Stimulated activated CD4-positive, alpha-beta T cell treated with anti-CD3 and anti-CD28 coated beads, Interleukin-1b, Interleukin-23, amount 100 ng/mL, for 48 hours (primary cell): Measurements from ENCODE around the gene FBXL12.
"Not testable (repeated sequence)": the region's sequence is repeated elsewhere in the genome, so short reads cannot be mapped to it uniquely, and the experiment has no call there.

Source experiments
- DNase-seq: peaks from one replicate; pipeline ENCODE4 v3.0.0-alpha.2; 2020

Gene FBXL12

GRCh38 chr19:9836021-9836420 lies 17.1 kb upstream of the FBXL12 start:
- no peak for DNase-seq

DNA sequence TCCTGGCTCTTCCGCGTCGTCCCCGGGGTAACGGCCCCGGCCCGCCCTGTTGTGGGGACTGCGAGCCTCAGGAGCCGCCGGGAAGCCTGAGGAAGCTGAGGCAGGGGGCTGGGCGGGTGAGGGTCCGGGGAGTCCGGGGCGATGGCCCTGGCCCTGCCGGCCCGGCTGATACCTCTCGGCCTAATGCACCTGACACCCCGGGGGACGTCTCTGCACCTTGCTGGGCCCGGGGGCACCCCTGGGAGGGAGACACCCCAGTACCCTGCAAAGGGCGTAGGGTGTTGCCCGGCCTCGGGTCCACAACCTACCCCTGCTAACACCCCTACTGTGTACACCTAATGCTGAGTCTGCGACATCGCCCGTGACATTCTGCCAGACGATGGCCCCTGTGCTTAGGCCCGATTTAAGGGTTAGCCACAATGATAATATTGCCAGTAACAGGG lies 16.6 kb upstream of the FBXL12 start:
- no peak for DNase-seq

GRCh38 chr19:9834726-9835506 lies 16.0 kb upstream of the FBXL12 start, which contains the start of gene PIN1:
TSS of gene PIN1 (plus strand) at chr19:9835318. CDS start at chr19:9835345, 27 bp downstream.
- DNase-seq, result peak; percentile 99

DNA sequence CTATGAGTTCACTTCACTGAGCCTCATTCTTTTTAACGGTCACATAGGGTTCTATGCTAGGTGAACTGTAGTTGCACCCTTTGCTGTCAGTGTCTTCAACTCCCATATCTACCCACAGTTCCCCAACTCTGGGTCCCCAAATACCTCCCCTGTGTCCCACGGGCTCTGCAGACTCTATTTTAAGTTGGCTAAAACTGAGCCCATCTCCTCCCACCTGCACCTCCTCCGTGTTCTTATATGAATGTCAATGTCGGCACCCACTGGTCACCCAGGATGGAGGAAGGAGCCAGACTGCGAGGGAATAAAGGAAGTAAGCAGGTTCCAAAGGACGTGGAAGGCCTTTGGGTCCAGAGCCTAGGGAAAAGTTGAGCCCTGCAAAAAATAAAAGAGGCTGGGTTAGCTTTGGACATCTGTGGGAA lies 15.4 kb upstream of the FBXL12 start:
- DNase-seq, result no peak

GRCh38 chr19:9828551-9829063 lies 9.7 kb upstream of the FBXL12 start:
- DNase-seq, result no peak

DNA sequence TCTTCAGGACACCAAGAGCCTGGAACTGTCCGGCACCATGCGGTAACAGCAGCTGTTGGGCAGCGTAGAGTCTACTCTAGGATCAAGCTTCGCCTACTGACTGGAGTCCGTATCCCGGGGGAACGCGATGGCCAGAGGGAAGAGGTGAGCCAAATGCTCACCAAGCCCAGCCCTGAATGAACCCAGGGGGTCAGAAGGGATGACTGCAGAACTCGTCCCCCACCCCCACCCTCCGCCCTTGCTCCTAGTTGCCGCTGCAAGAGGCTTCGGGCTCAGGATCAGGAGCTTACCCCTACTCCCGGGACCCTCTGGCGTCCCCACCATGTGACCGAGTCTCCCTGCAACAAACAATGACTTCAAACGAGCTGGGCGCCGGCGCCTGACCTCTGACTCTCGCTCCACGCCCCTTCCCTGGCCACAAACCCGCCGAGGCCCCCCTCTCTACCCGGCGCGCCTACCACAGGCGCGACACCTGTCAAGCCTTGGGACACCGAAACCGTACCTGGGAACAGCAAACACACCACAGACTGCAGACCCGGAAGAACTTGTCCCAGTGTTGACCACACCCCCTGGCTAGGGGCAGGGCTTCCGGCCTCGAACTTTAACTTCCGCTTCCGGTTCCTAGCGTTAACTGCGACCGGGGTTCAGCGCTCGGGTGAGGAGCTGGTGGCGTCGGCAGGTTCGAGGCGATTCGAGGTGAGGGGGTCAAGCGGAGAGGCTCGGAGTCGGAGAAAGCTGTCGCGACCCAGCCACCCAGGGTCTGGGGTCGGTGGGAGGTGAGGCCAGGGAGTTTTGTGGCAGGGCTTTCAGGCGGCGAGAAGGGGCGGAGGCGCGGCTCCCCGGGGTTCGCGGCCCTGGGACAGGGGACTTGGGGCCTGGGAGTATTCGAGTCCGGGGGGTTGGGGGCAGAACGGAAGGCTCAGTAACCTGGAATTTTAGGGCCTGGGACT lies 8.7 kb upstream of the FBXL12 start, which contains the start of gene UBL5:
Gene UBL5 (plus strand): TSS at position 630 of the 950 bp plus-strand sequence. CDS start 420 bp downstream, outside the sequence.
- DNase-seq, result peak; percentile 88

GRCh38 chr19:9823816-9824215 lies 4.9 kb upstream of the FBXL12 start:
- DNase-seq, result no peak

- DNase-seq, result not testable (repeated sequence)
Observed at GRCh38 chr19:9820034-9820433, 1.2 kb upstream of the FBXL12 start.

GRCh38 chr19:9819596-9819909 lies 674 bp upstream of the FBXL12 start:
- no peak for DNase-seq

- DNase-seq, result no peak
Observed at GRCh38 chr19:9818175-9818733, 625 bp downstream of the FBXL12 start.

DNA sequence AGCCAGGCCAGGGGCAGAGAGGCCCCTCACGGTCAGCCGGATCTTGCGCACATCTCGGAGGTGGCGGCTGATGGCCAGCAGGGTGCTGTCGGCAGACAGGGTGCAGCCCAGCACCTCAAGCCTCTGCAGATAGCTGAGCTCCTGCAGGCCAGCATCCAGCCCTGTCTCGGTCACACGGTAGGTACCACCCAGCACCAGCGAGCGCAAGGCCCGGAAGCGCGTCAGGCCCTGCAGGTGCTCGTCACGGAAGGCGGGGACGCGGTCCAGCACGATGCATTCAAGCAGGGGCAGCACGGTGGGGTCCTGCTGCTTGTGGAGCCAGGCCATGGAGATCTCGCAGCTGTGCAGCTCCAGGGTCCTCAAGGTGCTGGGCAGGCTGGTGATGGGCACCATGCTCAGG lies 7.7 kb downstream of the FBXL12 start:
- DNase-seq, result no peak

DNA sequence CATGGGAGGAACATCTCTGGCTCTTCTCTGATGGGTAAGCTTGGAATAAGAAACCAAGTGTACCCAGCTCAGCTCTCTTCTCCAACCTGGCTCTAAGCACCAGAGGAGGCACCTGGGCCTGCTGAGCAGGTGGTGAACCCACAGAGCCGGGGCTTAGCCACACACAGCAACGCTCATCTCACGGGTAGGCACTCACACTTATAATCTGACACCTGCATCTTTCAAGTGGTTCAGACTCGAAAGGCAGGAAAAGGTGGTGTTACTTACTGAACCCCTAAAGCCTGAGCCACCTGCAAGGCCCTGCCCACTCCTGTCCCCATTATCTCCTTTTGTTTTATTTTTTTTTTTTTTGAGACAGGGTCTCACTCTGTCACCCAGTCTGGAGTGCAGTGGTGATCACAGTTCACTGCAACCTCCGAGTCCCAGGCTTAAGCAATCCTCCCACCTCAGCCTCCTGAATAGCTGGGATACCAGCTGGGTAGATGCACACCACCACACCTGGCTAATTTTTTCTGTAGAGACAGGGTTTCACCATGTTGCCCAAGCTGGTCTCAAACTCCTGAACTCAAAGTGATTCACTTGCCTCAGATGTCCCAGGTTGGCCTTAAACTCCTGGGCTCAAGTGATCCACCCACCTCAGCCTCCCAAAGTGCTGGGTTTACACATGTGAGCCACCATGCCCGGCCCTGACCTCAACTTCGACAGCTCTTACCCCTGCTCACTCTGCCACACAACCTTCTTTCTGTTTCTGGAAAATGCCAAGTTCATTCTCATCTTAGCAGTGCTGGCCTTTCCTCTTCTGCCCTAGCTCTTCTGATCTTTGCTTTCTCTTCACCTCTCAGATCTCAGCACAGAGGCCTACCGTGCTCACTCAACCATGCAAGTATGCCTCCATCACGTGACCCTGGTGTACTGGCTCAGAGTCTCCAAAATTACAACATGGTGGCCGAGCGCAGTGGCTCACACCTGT lies 9.7 kb downstream of the FBXL12 start:
- DNase-seq, result no peak

- no peak for DNase-seq
Observed at GRCh38 chr19:9806803-9807202, 12.1 kb downstream of the FBXL12 start.

GRCh38 chr19:9801976-9802375 lies 16.9 kb downstream of the FBXL12 start:
- DNase-seq, result no peak

- no peak for DNase-seq
Observed at GRCh38 chr19:9799162-9799561, 19.7 kb downstream of the FBXL12 start.

DNA sequence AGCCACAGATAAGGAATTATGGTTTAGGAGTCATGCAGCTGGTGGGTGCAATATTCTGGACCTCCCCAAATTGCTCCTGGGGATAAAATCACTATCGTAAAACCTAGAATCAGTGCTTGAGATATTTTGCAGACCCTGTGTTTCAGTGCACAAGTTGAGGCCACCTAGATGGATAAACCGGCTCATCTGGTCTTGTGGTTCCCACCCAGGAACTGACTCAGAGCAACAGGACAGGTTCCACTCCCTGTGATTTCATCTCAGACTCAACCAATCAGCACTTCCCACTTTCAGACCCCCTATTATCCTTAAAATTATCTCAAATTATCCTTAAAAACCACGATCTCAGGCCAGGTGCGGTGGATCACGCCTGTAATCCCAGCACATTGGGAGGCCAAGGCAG lies 21.0 kb downstream of the FBXL12 start:
- no peak for DNase-seq

- DNase-seq, result peak; percentile 86
Observed at GRCh38 chr19:9796113-9796773, 22.6 kb downstream of the FBXL12 start.

GRCh38 chr19:9793071-9793591 lies 25.7 kb downstream of the FBXL12 start:
- DNase-seq, result peak; percentile 65

GRCh38 chr19:9792206-9793070 lies 26.4 kb downstream of the FBXL12 start:
- DNase-seq, result peak; percentile 90
